WTC11 (cell line): ENCODE measurements around the gene CTNND2. TPM values are rescaled to one million over a fixed set of nuclear protein-coding genes. Genes with fewer than 3 reads are reported as not detected.

ENCODE experiments used
- ATAC-seq: fragments of 200-7000 bp; cut with Tn5 transposase; 2 replicates; pipeline ENCODE4 v1.10.0; 2021; ENCODE audit warnings: mild to moderate bottlenecking, moderate library complexity
- CTCF ChIA-PET: fragments of 300-600 bp; sonication (Branson Sonifier 250); formaldehyde crosslinking; loops from one replicate; lab custom pipeline; 2021; ENCODE audit warnings: antibody characterized with exemption; lab: Charles Lee
- POLR2A ChIA-PET: fragments of 350-600 bp; sonication (Branson Sonifier 250); formaldehyde crosslinking; loops from one replicate; lab custom pipeline; 2021; ENCODE audit warnings: antibody characterized with exemption; lab: Charles Lee
- DNase-seq: peaks from one replicate; pipeline ENCODE4 v3.0.0; 2021; ENCODE audit warnings: low spot score
- H3K27ac Mint-ChIP-seq: 2 replicates; pipeline ENCODE4 v1.8.0; 2021; ENCODE audit warnings: mixed read lengths
- H3K27me3 Mint-ChIP-seq: 2 replicates; pipeline ENCODE4 v1.8.0; 2021; ENCODE audit warnings: low read depth, mild to moderate bottlenecking, moderate library complexity, mixed read lengths
- H3K36me3 Mint-ChIP-seq: 2 replicates; pipeline ENCODE4 v1.8.0; 2021; ENCODE audit warnings: mixed read lengths
- H3K4me1 Mint-ChIP-seq: 2 replicates; pipeline ENCODE4 v1.8.0; 2022; ENCODE audit warnings: mixed read lengths
- H3K4me3 Mint-ChIP-seq: 2 replicates; pipeline ENCODE4 v1.8.0; 2021; ENCODE audit warnings: mild to moderate bottlenecking, moderate library complexity, mixed read lengths
- H3K9me3 Mint-ChIP-seq: 2 replicates; pipeline ENCODE4 v1.8.0; 2021; ENCODE audit warnings: mixed read lengths
- AR ChIP-seq: fragments of 250-450 bp; sonication (Bioruptor Pico); IDR thresholded peaks from 2 replicates; pipeline ENCODE4 v1.9.0; 2021; ENCODE audit warnings: mild to moderate bottlenecking
- CTCF ChIP-seq: fragments of 200-600 bp; IDR thresholded peaks from 2 replicates; pipeline ENCODE4 v1.8.0; 2022; ENCODE audit warnings: antibody characterized with exemption
- ELF4 ChIP-seq: sonication (generic); formaldehyde crosslinking; IDR thresholded peaks from 2 replicates; pipeline ENCODE4 v1.8.1; 2022; ENCODE audit warnings: low read depth, mild to moderate bottlenecking, moderate library complexity, missing genetic modification reagents
- EMX1 ChIP-seq: fragments of 250-450 bp; sonication (Bioruptor Pico); IDR thresholded peaks from 2 replicates; pipeline ENCODE4 v1.8.0; 2021; ENCODE audit warnings: mild to moderate bottlenecking
- ERG ChIP-seq: fragments of 250-450 bp; sonication (Bioruptor Pico); IDR thresholded peaks from 2 replicates; pipeline ENCODE4 v1.8.0; 2021; ENCODE audit warnings: mild to moderate bottlenecking
- ETV6 ChIP-seq: sonication (generic); formaldehyde crosslinking; IDR thresholded peaks from 2 replicates; pipeline ENCODE4 v1.8.1; 2022; ENCODE audit warnings: mild to moderate bottlenecking, missing genetic modification reagents
- FOXP4 ChIP-seq: sonication (generic); formaldehyde crosslinking; IDR thresholded peaks from 2 replicates; pipeline ENCODE4 v1.8.0; 2022; ENCODE audit warnings: mild to moderate bottlenecking, missing genetic modification reagents
- IRF1 ChIP-seq: sonication (generic); formaldehyde crosslinking; IDR thresholded peaks from 2 replicates; pipeline ENCODE4 v1.8.0; 2023; ENCODE audit warnings: missing genetic modification reagents
- MAX ChIP-seq: sonication (generic); formaldehyde crosslinking; IDR thresholded peaks from 2 replicates; pipeline ENCODE4 v1.8.0; 2022; ENCODE audit warnings: mild to moderate bottlenecking, missing genetic modification reagents
- MXD4 ChIP-seq: fragments of 250-450 bp; sonication (Bioruptor Pico); IDR thresholded peaks from 2 replicates; pipeline ENCODE4 v1.8.0; 2021; ENCODE audit warnings: mild to moderate bottlenecking, moderate library complexity, borderline replicate concordance
- MYBL2 ChIP-seq: sonication (generic); formaldehyde crosslinking; IDR thresholded peaks from 2 replicates; pipeline ENCODE4 v1.8.1; 2023; ENCODE audit warnings: mild to moderate bottlenecking, moderate library complexity, missing genetic modification reagents
- NFE2L1 ChIP-seq: sonication (generic); formaldehyde crosslinking; IDR thresholded peaks from 2 replicates; pipeline ENCODE4 v1.8.1; 2023; ENCODE audit warnings: missing genetic modification reagents
- NR3C1 ChIP-seq: sonication (generic); formaldehyde crosslinking; conservative IDR thresholded peaks from 2 replicates; pipeline ENCODE4 v1.8.1; 2023; ENCODE audit warnings: low read depth, mild to moderate bottlenecking, missing genetic modification reagents
- TEAD1 ChIP-seq: sonication (generic); formaldehyde crosslinking; IDR thresholded peaks from 2 replicates; pipeline ENCODE4 v1.8.0; 2022; ENCODE audit warnings: mild to moderate bottlenecking, missing genetic modification reagents
- USF1 ChIP-seq: sonication (generic); formaldehyde crosslinking; IDR thresholded peaks from 2 replicates; pipeline ENCODE4 v1.8.0; 2022; ENCODE audit warnings: mild to moderate bottlenecking, missing genetic modification reagents
- ZBTB43 ChIP-seq: sonication (generic); formaldehyde crosslinking; IDR thresholded peaks from 2 replicates; pipeline ENCODE4 v1.8.1; 2023; ENCODE audit warnings: mild to moderate bottlenecking, missing genetic modification reagents
- ZNF423 ChIP-seq: fragments of 250-450 bp; sonication (Bioruptor Pico); IDR thresholded peaks from 2 replicates; pipeline ENCODE4 v2.1.2; 2022; ENCODE audit warnings: mild to moderate bottlenecking, moderate library complexity
- ZSCAN18 ChIP-seq: fragments of 250-450 bp; sonication (Bioruptor Pico); IDR thresholded peaks from 2 replicates; pipeline ENCODE4 v2.1.2; 2022; ENCODE audit warnings: mild to moderate bottlenecking, moderate library complexity
- total RNA-seq: library from RNA; stranded (reverse); gene quantifications from 3 replicates; pipeline ENCODE4 v1.2.3, GENCODE V29; 2021

The CTNND2 gene
- total RNA-seq, 1 experiment from 2014 or later, result 11.9 TPM

GRCh38 chr5:10987925-10988504 lies 916.2 kb downstream of the CTNND2 start:
- peak; percentile 94 for DNase-seq
- TF ChIP-seq IRF1 (CRISPR knock-in tag), result no peak
- peak; percentile 88 for TF ChIP-seq CTCF
- peak; percentile 60; the same call in 1 of the 2 replicates for TF ChIP-seq MAX
- TF ChIP-seq NR3C1 (CRISPR knock-in tag), result no peak
- TF ChIP-seq, all 79 proteins: peak for 2
- no peaks in the 10 kb centered on the region for H3K36me3 Mint-ChIP-seq
- peak overlapping the region; percentile 49 for H3K4me3 Mint-ChIP-seq
- peak; percentile 97 for ATAC-seq
- no peak overlapping the region for H3K27ac Mint-ChIP-seq
- no peaks in the 10 kb centered on the region for H3K9me3 Mint-ChIP-seq
- ChIA-PET CTCF (interaction anchor here (0.6 to 3.1 kb wide), 45 partner anchors 10 to 474 kb away, joined by 3 to 31 read pairs (median 5); no protein-coding TSS in a partner anchor), POLR2A (no interaction called here)
- H3K27me3 Mint-ChIP-seq, result no peaks in the 10 kb centered on the region
- peaks cover 27% of the 10 kb centered on the region for H3K4me1 Mint-ChIP-seq

- Mint-ChIP-seq H3K27ac (no peak overlapping the region), H3K4me3 (no peak overlapping the region), H3K9me3 (no peaks in the 10 kb centered on the region), H3K36me3 (no peaks in the 10 kb centered on the region), H3K4me1 (peaks cover 26% of the 10 kb centered on the region), H3K27me3 (no peaks in the 10 kb centered on the region)
- TF ChIP-seq MYBL2 (CRISPR knock-in tag) (no peak), ZNF423 (CRISPR knock-in tag) (no peak)
- DNase-seq (no peak), ATAC-seq (no peak)
- ChIA-PET POLR2A (no interaction called here), CTCF (interaction anchor here (0.6 to 3.1 kb wide), 41 partner anchors 10 to 374 kb away, joined by 3 to 31 read pairs (median 6); no protein-coding TSS in a partner anchor)
Observed at GRCh38 chr5:10987276-10987924, 916.8 kb downstream of the CTNND2 start.

- Mint-ChIP-seq H3K36me3 (no peaks in the 10 kb centered on the region), H3K4me3 (no peak overlapping the region), H3K27me3 (no peaks in the 10 kb centered on the region), H3K4me1 (peaks cover 24% of the 10 kb centered on the region), H3K9me3 (no peaks in the 10 kb centered on the region), H3K27ac (no peak overlapping the region)
- CTCF ChIA-PET, result interaction anchor here (1.4 kb wide), 1 partner anchor 48 kb away, joined by 3 read pairs; no protein-coding TSS in a partner anchor
- POLR2A ChIA-PET, result no interaction called here
- DNase-seq (no peak), ATAC-seq (no peak)
- TF ChIP-seq ERG (CRISPR knock-in tag) (no peak), FOXP4 (CRISPR knock-in tag) (no peak), MXD4 (no peak), EMX1 (CRISPR knock-in tag) (no peak), ETV6 (CRISPR knock-in tag) (no peak), TEAD1 (no peak), NFE2L1 (CRISPR knock-in tag) (no peak), ZBTB43 (no peak), ZSCAN18 (CRISPR knock-in tag) (no peak), USF1 (no peak), AR (no peak), ELF4 (no peak)
Observed at GRCh38 chr5:10985721-10986110, 918.5 kb downstream of the CTNND2 start.
